ENCODE results near the gene LYG1. TPM values are rescaled to one million over a fixed set of nuclear protein-coding genes. Genes with fewer than 3 reads are reported as not detected.

The LYG1 gene
- total and polyA plus RNA-seq, 7 donors, result 0.71 to 2.0 (median 1.2) TPM; not detected in 4

GRCh38 chr2:99340669-99341236 lies 39.8 kb upstream of the LYG1 start:
- WGBS, 2 donors, result 89 to 92% methylated on average over 8 of the region's 8 CpGs
- intact Hi-C loops (cut with DNase I), result no loop called here

GRCh38 chr2:99338029-99338585 lies 37.1 kb upstream of the LYG1 start:
- Histone ChIP-seq H3K4me3 (peak overlapping the region; percentile 73 to 92 (median 88)), H3K27me3 (no peaks in the 10 kb centered on the region), H3K36me3 (no peaks in the 10 kb centered on the region), H3K27ac (peak overlapping the region; percentile 90 to 95 (median 94)), H3K9me3 (no peaks in the 10 kb centered on the region), H3K4me1 (peaks cover 0 to 52% (median 45%) of the 10 kb centered on the region in 4 donors)
- WGBS, 2 donors, result 1 to 3% methylated on average over 17 of the region's 17 CpGs
- intact Hi-C loops (cut with DNase I), result loop anchor here (5.0 to 10.0 kb wide), 3 partner anchors 156 to 1917 kb away; partner anchors contain the start of genes CNOT11, MGAT4A, MITD1 and MRPL30
- TF ChIP-seq EP300 (IDR thresholded peaks at IDR 0.05) (no peak), POLR2AphosphoS5 (IDR thresholded peaks at IDR 0.05) (no peak)
- no peak for DNase-seq

More at GRCh38 chr2:99340669-99341236, 39.8 kb upstream of the LYG1 start:
- no peaks in the 10 kb centered on the region for H3K9me3 ChIP-seq
- no peak for DNase-seq
- H3K27me3 ChIP-seq, result no peaks in the 10 kb centered on the region
- H3K4me3 ChIP-seq, result no peak overlapping the region
- H3K4me1 ChIP-seq, result peaks cover 0 to 31% (median 24%) of the 10 kb centered on the region in 4 donors
- TF ChIP-seq EP300 (IDR thresholded peaks at IDR 0.05) (no peak), CTCF (IDR thresholded peaks at IDR 0.05) (no peak), POLR2AphosphoS5 (IDR thresholded peaks at IDR 0.05) (no peak), POLR2A (IDR thresholded peaks at IDR 0.05) (no peak)
- no peaks in the 10 kb centered on the region for H3K36me3 ChIP-seq
- H3K27ac ChIP-seq, result no peak overlapping the region

GRCh38 chr2:99337113-99338028 lies 36.4 kb upstream of the LYG1 start, which contains the start of gene EIF5B:
EIF5B (plus strand) TSS chr2:99337389; CDS start chr2:99337555, 166 bp downstream.
- intact Hi-C loops (cut with DNase I), result loop anchor here (2.0 to 10.0 kb wide), 5 partner anchors 153 to 1917 kb away; partner anchors contain the start of genes CNOT11, LIPT1, MGAT4A and MITD1
- Histone ChIP-seq H3K27me3 (no peaks in the 10 kb centered on the region), H3K9me3 (no peaks in the 10 kb centered on the region), H3K4me1 (peaks cover 0 to 52% (median 45%) of the 10 kb centered on the region in 4 donors), H3K4me3 (peak within 1 kb of the TSS; percentile 73 to 92 (median 88)), H3K27ac (peak within 1 kb of the TSS; percentile 90 to 95 (median 94)), H3K36me3 (peaks cover 0 to 6% (median 2%) of the 10 kb centered on the region in 4 donors)
- TF ChIP-seq CTCF (IDR thresholded peaks at IDR 0.05), result peak in 3 of 4 experiments; percentile 37 to 58 (median 46)
- TF ChIP-seq EP300 (IDR thresholded peaks at IDR 0.05), result no peak
- TF ChIP-seq POLR2AphosphoS5 (IDR thresholded peaks at IDR 0.05), result peak; percentile 68 to 93 (median 79)
- peak; percentile 13 to 63 for TF ChIP-seq POLR2A (IDR thresholded peaks at IDR 0.05)
- WGBS, 2 donors, result 0% methylated on average over 87 of the region's 87 CpGs
- DNase-seq, result peak; percentile 98

- intact Hi-C loops (cut with DNase I), result loop anchor here (2.0 to 10.0 kb wide), 5 partner anchors 154 to 1918 kb away; partner anchors contain the start of genes CNOT11, LIPT1, MGAT4A and MITD1
- WGBS, 2 donors, result 0% methylated on average over 8 of the region's 8 CpGs
- H3K27ac ChIP-seq, result peak overlapping the region; percentile 90 to 95 (median 94)
- H3K36me3 ChIP-seq, result peaks cover 0 to 12% (median 8%) of the 10 kb centered on the region in 4 donors
- H3K4me3 ChIP-seq, result peak overlapping the region; percentile 73 to 92 (median 88)
- H3K4me1 ChIP-seq, result peaks cover 0 to 52% (median 45%) of the 10 kb centered on the region in 4 donors
- no peaks in the 10 kb centered on the region for H3K9me3 ChIP-seq
- TF ChIP-seq POLR2A (IDR thresholded peaks at IDR 0.05), result no peak
- TF ChIP-seq CTCF (IDR thresholded peaks at IDR 0.05), result peak in 1 of 4 experiments; percentile 26
- DNase-seq, result no peak
- no peaks in the 10 kb centered on the region for H3K27me3 ChIP-seq
Observed at GRCh38 chr2:99336804-99337112, 35.8 kb upstream of the LYG1 start.

Measured in sigmoid colon (tissue), 7 donors.